Measurements from ENCODE around the gene KAZN. TPM values are rescaled to one million over a fixed set of nuclear protein-coding genes. Genes with fewer than 3 reads are reported as not detected.

Gene KAZN
- total and polyA plus RNA-seq, 2 donors (not counting 1 experiment from before 2014, with no cell fraction given): 3.4 to 5.0 TPM

DNA sequence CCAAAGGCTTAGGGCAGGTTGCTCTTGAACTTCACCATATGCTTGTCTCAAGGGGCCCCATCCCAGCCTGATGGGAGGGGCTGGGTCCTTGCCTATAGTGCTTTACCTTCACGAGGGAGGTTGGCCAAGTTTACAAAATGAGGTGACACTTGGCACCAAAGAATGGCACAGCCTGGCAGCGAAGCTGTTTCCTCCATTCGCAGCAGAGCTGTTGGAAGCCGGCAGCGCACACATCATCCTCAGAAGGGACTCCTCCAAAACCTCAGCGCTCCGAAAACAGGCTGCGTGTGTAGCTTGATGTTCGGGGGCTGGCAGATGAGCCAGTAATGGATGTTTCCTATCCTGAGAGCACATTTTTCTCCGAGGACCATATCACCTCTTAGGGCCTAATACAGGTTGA is 116.8 kb downstream of the KAZN start:
- no peaks in the 10 kb centered on the region for H3K79me2 ChIP-seq (ENCODE audit: control insufficient read depth, insufficient read depth, low read length)
- no peak for TF ChIP-seq EZH2 (IDR thresholded peaks at IDR 0.05; ENCODE audit: low read length, missing control alignments)
- TF ChIP-seq, protein P1, sequence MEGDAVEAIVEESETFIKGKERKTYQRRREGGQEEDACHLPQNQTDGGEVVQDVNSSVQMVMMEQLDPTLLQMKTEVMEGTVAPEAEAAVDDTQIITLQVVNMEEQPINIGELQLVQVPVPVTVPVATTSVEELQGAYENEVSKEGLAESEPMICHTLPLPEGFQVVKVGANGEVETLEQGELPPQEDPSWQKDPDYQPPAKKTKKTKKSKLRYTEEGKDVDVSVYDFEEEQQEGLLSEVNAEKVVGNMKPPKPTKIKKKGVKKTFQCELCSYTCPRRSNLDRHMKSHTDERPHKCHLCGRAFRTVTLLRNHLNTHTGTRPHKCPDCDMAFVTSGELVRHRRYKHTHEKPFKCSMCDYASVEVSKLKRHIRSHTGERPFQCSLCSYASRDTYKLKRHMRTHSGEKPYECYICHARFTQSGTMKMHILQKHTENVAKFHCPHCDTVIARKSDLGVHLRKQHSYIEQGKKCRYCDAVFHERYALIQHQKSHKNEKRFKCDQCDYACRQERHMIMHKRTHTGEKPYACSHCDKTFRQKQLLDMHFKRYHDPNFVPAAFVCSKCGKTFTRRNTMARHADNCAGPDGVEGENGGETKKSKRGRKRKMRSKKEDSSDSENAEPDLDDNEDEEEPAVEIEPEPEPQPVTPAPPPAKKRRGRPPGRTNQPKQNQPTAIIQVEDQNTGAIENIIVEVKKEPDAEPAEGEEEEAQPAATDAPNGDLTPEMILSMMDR (conservative IDR thresholded peaks at IDR 0.05 in 1 of 2, IDR thresholded peaks at IDR 0.05 in 1 of 2; ENCODE audit: low read depth in 1 of 2, low read length in 2 of 2): no peak
- DNase-seq (ENCODE audit: low read depth in 2 of 2): no peak

GRCh38 chr1:14715802-14716201 is 117.3 kb downstream of the KAZN start:
- no peak overlapping the region for H3K27ac ChIP-seq (ENCODE audit: insufficient read depth, low read length)
- TF ChIP-seq, protein P1 (conservative IDR thresholded peaks at IDR 0.05 in 1 of 2, IDR thresholded peaks at IDR 0.05 in 1 of 2; ENCODE audit: low read depth in 1 of 2, low read length in 2 of 2): no peak
- no peak for TF ChIP-seq EZH2 (IDR thresholded peaks at IDR 0.05; ENCODE audit: low read length, missing control alignments)
- H3K27me3 ChIP-seq (ENCODE audit: control insufficient read depth, insufficient read depth, low read length): no peaks in the 10 kb centered on the region
- H2AFZ ChIP-seq (ENCODE audit: low read length): no peak overlapping the region
- H3K36me3 ChIP-seq (ENCODE audit: control insufficient read depth, insufficient read depth, low read length): no peaks in the 10 kb centered on the region
- DNase-seq (ENCODE audit: low read depth in 2 of 2): no peak
- H3K9me3 ChIP-seq (ENCODE audit: control insufficient read depth, insufficient read depth, low read depth, low read length): no peaks in the 10 kb centered on the region
- no peak overlapping the region for H3K4me2 ChIP-seq (ENCODE audit: extremely low read depth, insufficient read depth, low read length)
- H3K4me3 ChIP-seq (replicated peaks in 1 of 4; ENCODE audit: control extremely low read depth in 1 of 4, insufficient read depth in 1 of 4, low read depth in 3 of 4, low read length in 4 of 4): no peak overlapping the region
- H3K79me2 ChIP-seq (ENCODE audit: control insufficient read depth, insufficient read depth, low read length): no peaks in the 10 kb centered on the region
- H3K4me1 ChIP-seq (ENCODE audit: control insufficient read depth, extremely low read depth, insufficient read depth, low read length): no peaks in the 10 kb centered on the region
- H3K9ac ChIP-seq (ENCODE audit: insufficient read depth, low read length): no peak overlapping the region
- H4K20me1 ChIP-seq (ENCODE audit: control insufficient read depth, extremely low read depth, insufficient read depth, low read length): no peaks in the 10 kb centered on the region

More for the DNA sequence above, 116.8 kb downstream of the KAZN start:
- Histone ChIP-seq H3K4me2 (ENCODE audit: extremely low read depth, insufficient read depth, low read length) (no peak overlapping the region), H2AFZ (ENCODE audit: low read length) (no peak overlapping the region), H3K27me3 (ENCODE audit: control insufficient read depth, insufficient read depth, low read length) (no peaks in the 10 kb centered on the region), H3K9ac (ENCODE audit: insufficient read depth, low read length) (no peak overlapping the region), H3K4me1 (ENCODE audit: control insufficient read depth, extremely low read depth, insufficient read depth, low read length) (no peaks in the 10 kb centered on the region), H3K4me3 (replicated peaks in 1 of 4; ENCODE audit: control extremely low read depth in 1 of 4, insufficient read depth in 1 of 4, low read depth in 3 of 4, low read length in 4 of 4) (no peak overlapping the region), H3K27ac (ENCODE audit: insufficient read depth, low read length) (no peak overlapping the region), H4K20me1 (ENCODE audit: control insufficient read depth, extremely low read depth, insufficient read depth, low read length) (no peaks in the 10 kb centered on the region), H3K36me3 (ENCODE audit: control insufficient read depth, insufficient read depth, low read length) (no peaks in the 10 kb centered on the region), H3K9me3 (ENCODE audit: control insufficient read depth, insufficient read depth, low read depth, low read length) (no peaks in the 10 kb centered on the region)

DNA sequence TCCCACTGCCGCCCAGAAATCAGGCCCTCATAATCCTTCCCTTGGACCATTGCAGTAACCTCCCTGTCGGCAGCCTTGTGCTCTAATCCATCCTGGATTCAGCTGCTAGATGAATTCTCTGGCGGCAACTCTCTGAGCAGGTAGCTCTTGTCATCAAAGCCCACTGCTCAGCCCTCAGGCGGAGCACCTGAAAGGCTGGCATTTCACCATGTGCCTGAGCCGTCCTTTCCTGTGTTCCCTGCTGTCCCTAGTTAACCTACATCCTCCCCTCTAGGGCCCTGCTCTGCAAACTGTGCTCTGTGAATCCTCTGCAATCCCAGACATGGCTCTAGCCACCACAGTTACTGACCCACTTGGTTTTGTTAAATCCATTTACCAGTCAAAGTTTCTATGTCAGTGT is 118.0 kb downstream of the KAZN start:
- Histone ChIP-seq H3K36me3 (ENCODE audit: control insufficient read depth, insufficient read depth, low read length) (no peaks in the 10 kb centered on the region), H3K27me3 (ENCODE audit: control insufficient read depth, insufficient read depth, low read length) (no peaks in the 10 kb centered on the region), H3K4me2 (ENCODE audit: extremely low read depth, insufficient read depth, low read length) (no peak overlapping the region), H3K9me3 (ENCODE audit: control insufficient read depth, insufficient read depth, low read depth, low read length) (no peaks in the 10 kb centered on the region), H3K9ac (ENCODE audit: insufficient read depth, low read length) (no peak overlapping the region), H3K27ac (ENCODE audit: insufficient read depth, low read length) (no peak overlapping the region), H2AFZ (ENCODE audit: low read length) (no peak overlapping the region), H3K4me1 (ENCODE audit: control insufficient read depth, extremely low read depth, insufficient read depth, low read length) (no peaks in the 10 kb centered on the region), H4K20me1 (ENCODE audit: control insufficient read depth, extremely low read depth, insufficient read depth, low read length) (no peaks in the 10 kb centered on the region), H3K4me3 (replicated peaks in 1 of 4; ENCODE audit: control extremely low read depth in 1 of 4, insufficient read depth in 1 of 4, low read depth in 3 of 4, low read length in 4 of 4) (no peak overlapping the region), H3K79me2 (ENCODE audit: control insufficient read depth, insufficient read depth, low read length) (no peaks in the 10 kb centered on the region)
- DNase-seq (ENCODE audit: low read depth in 2 of 2): no peak
- TF ChIP-seq EZH2 (IDR thresholded peaks at IDR 0.05; ENCODE audit: low read length, missing control alignments): no peak
- TF ChIP-seq, protein P1 (conservative IDR thresholded peaks at IDR 0.05 in 1 of 2, IDR thresholded peaks at IDR 0.05 in 1 of 2; ENCODE audit: low read depth in 1 of 2, low read length in 2 of 2): no peak

Data from fibroblast of lung (primary cell).